ENCODE data around the gene OR2C1.

OR2C1 gene

GRCh38 chr16:3356118-3356517 is 429 bp downstream of the OR2C1 start:
- Histone ChIP-seq H3K36me3 (ENCODE audit: control insufficient read depth, insufficient read depth, low read length, severe bottlenecking) (no peaks in the 10 kb centered on the region), H3K27me3 (replicated peaks; ENCODE audit: control insufficient read depth, insufficient read depth, low read length) (peaks cover 3% of the 10 kb centered on the region), H3K4me3 (ENCODE audit: low read length) (no peak overlapping the region), H3K4me1 (ENCODE audit: control insufficient read depth, insufficient read depth, low read length) (no peaks in the 10 kb centered on the region), H3K9me3 (ENCODE audit: control insufficient read depth, low read length) (peaks cover 4% of the 10 kb centered on the region), H3K9ac (ENCODE audit: low read length) (no peak overlapping the region)
- DNase-seq (ENCODE audit: low read depth), result no peak

- no peaks in the 10 kb centered on the region for H3K4me1 ChIP-seq (ENCODE audit: control insufficient read depth, insufficient read depth, low read length)
- no peak for DNase-seq (ENCODE audit: low read depth)
- no peaks in the 10 kb centered on the region for H3K36me3 ChIP-seq (ENCODE audit: control insufficient read depth, insufficient read depth, low read length, severe bottlenecking)
- H3K27me3 ChIP-seq (replicated peaks; ENCODE audit: control insufficient read depth, insufficient read depth, low read length), result peaks cover 3% of the 10 kb centered on the region
- H3K9ac ChIP-seq (ENCODE audit: low read length), result no peak overlapping the region
- no peak overlapping the region for H3K4me3 ChIP-seq (ENCODE audit: low read length)
- peaks cover 4% of the 10 kb centered on the region for H3K9me3 ChIP-seq (ENCODE audit: control insufficient read depth, low read length)
Measured at GRCh38 chr16:3358871-3359270, 3.2 kb downstream of the OR2C1 start.

- Histone ChIP-seq H3K27me3 (replicated peaks; ENCODE audit: control insufficient read depth, insufficient read depth, low read length) (peaks cover 3% of the 10 kb centered on the region), H3K9me3 (ENCODE audit: control insufficient read depth, low read length) (peaks cover 4% of the 10 kb centered on the region), H3K4me3 (ENCODE audit: low read length) (no peak overlapping the region), H3K9ac (ENCODE audit: low read length) (no peak overlapping the region), H3K36me3 (ENCODE audit: control insufficient read depth, insufficient read depth, low read length, severe bottlenecking) (no peaks in the 10 kb centered on the region), H3K4me1 (ENCODE audit: control insufficient read depth, insufficient read depth, low read length) (no peaks in the 10 kb centered on the region)
- no peak for DNase-seq (ENCODE audit: low read depth)
Measured at GRCh38 chr16:3362931-3363330, 7.2 kb downstream of the OR2C1 start.

- no peak overlapping the region for H3K4me3 ChIP-seq (ENCODE audit: low read length)
- DNase-seq (ENCODE audit: low read depth), result no peak
- peaks cover 4% of the 10 kb centered on the region for H3K9me3 ChIP-seq (ENCODE audit: control insufficient read depth, low read length)
- H3K9ac ChIP-seq (ENCODE audit: low read length), result no peak overlapping the region
- no peaks in the 10 kb centered on the region for H3K36me3 ChIP-seq (ENCODE audit: control insufficient read depth, insufficient read depth, low read length, severe bottlenecking)
- H3K4me1 ChIP-seq (ENCODE audit: control insufficient read depth, insufficient read depth, low read length), result no peaks in the 10 kb centered on the region
- peaks cover 3% of the 10 kb centered on the region for H3K27me3 ChIP-seq (replicated peaks; ENCODE audit: control insufficient read depth, insufficient read depth, low read length)
Measured at GRCh38 chr16:3363793-3364192, 8.1 kb downstream of the OR2C1 start.

GRCh38 chr16:3364774-3365427 is 9.2 kb downstream of the OR2C1 start:
- H3K4me3 ChIP-seq (ENCODE audit: low read length), result peak overlapping the region; percentile 91
- DNase-seq (ENCODE audit: low read depth), result peak; percentile 98
- peaks cover 4% of the 10 kb centered on the region for H3K9me3 ChIP-seq (ENCODE audit: control insufficient read depth, low read length)

GRCh38 chr16:3369073-3369472 is 13.4 kb downstream of the OR2C1 start:
- Histone ChIP-seq H3K27me3 (replicated peaks; ENCODE audit: control insufficient read depth, insufficient read depth, low read length) (no peaks in the 10 kb centered on the region), H3K4me3 (ENCODE audit: low read length) (no peak overlapping the region), H3K4me1 (ENCODE audit: control insufficient read depth, insufficient read depth, low read length) (no peaks in the 10 kb centered on the region), H3K9ac (ENCODE audit: low read length) (no peak overlapping the region), H3K36me3 (ENCODE audit: control insufficient read depth, insufficient read depth, low read length, severe bottlenecking) (no peaks in the 10 kb centered on the region), H3K9me3 (ENCODE audit: control insufficient read depth, low read length) (no peaks in the 10 kb centered on the region)
- no peak for DNase-seq (ENCODE audit: low read depth)

More at GRCh38 chr16:3364774-3365427, 9.2 kb downstream of the OR2C1 start:
- Histone ChIP-seq H3K36me3 (ENCODE audit: control insufficient read depth, insufficient read depth, low read length, severe bottlenecking) (no peaks in the 10 kb centered on the region), H3K4me1 (ENCODE audit: control insufficient read depth, insufficient read depth, low read length) (no peaks in the 10 kb centered on the region), H3K27me3 (replicated peaks; ENCODE audit: control insufficient read depth, insufficient read depth, low read length) (peaks cover 3% of the 10 kb centered on the region), H3K9ac (ENCODE audit: low read length) (peak overlapping the region; percentile 93)

GRCh38 chr16:3375680-3376079 is 20.0 kb downstream of the OR2C1 start:
- H3K27me3 ChIP-seq (replicated peaks; ENCODE audit: control insufficient read depth, insufficient read depth, low read length), result no peaks in the 10 kb centered on the region
- peaks cover 42% of the 10 kb centered on the region for H3K9me3 ChIP-seq (ENCODE audit: control insufficient read depth, low read length)
- no peak overlapping the region for H3K9ac ChIP-seq (ENCODE audit: low read length)
- no peaks in the 10 kb centered on the region for H3K4me1 ChIP-seq (ENCODE audit: control insufficient read depth, insufficient read depth, low read length)
- DNase-seq (ENCODE audit: low read depth), result no peak
- H3K4me3 ChIP-seq (ENCODE audit: low read length), result no peak overlapping the region
- H3K36me3 ChIP-seq (ENCODE audit: control insufficient read depth, insufficient read depth, low read length, severe bottlenecking), result peaks cover 12% of the 10 kb centered on the region

GRCh38 chr16:3377917-3378316 is 22.2 kb downstream of the OR2C1 start:
- peaks cover 64% of the 10 kb centered on the region for H3K9me3 ChIP-seq (ENCODE audit: control insufficient read depth, low read length)
- H3K9ac ChIP-seq (ENCODE audit: low read length), result no peak overlapping the region
- no peaks in the 10 kb centered on the region for H3K4me1 ChIP-seq (ENCODE audit: control insufficient read depth, insufficient read depth, low read length)
- no peak overlapping the region for H3K4me3 ChIP-seq (ENCODE audit: low read length)
- no peak for DNase-seq (ENCODE audit: low read depth)
- H3K36me3 ChIP-seq (ENCODE audit: control insufficient read depth, insufficient read depth, low read length, severe bottlenecking), result peaks cover 34% of the 10 kb centered on the region
- no peaks in the 10 kb centered on the region for H3K27me3 ChIP-seq (replicated peaks; ENCODE audit: control insufficient read depth, insufficient read depth, low read length)

GRCh38 chr16:3383045-3383448 is 27.4 kb downstream of the OR2C1 start:
- Histone ChIP-seq H3K9me3 (ENCODE audit: control insufficient read depth, low read length) (peaks cover 85% of the 10 kb centered on the region), H3K4me3 (ENCODE audit: low read length) (peak overlapping the region; percentile 79), H3K4me1 (ENCODE audit: control insufficient read depth, insufficient read depth, low read length) (no peaks in the 10 kb centered on the region), H3K27me3 (replicated peaks; ENCODE audit: control insufficient read depth, insufficient read depth, low read length) (no peaks in the 10 kb centered on the region), H3K36me3 (ENCODE audit: control insufficient read depth, insufficient read depth, low read length, severe bottlenecking) (peaks cover 66% of the 10 kb centered on the region), H3K9ac (ENCODE audit: low read length) (no peak overlapping the region)
- no peak for DNase-seq (ENCODE audit: low read depth)

GRCh38 chr16:3388325-3388724 is 32.6 kb downstream of the OR2C1 start:
- H3K36me3 ChIP-seq (ENCODE audit: control insufficient read depth, insufficient read depth, low read length, severe bottlenecking), result peaks cover 69% of the 10 kb centered on the region
- no peaks in the 10 kb centered on the region for H3K27me3 ChIP-seq (replicated peaks; ENCODE audit: control insufficient read depth, insufficient read depth, low read length)
- H3K4me1 ChIP-seq (ENCODE audit: control insufficient read depth, insufficient read depth, low read length), result no peaks in the 10 kb centered on the region
- DNase-seq (ENCODE audit: low read depth), result no peak
- no peak overlapping the region for H3K9ac ChIP-seq (ENCODE audit: low read length)
- no peak overlapping the region for H3K4me3 ChIP-seq (ENCODE audit: low read length)
- peaks cover 61% of the 10 kb centered on the region for H3K9me3 ChIP-seq (ENCODE audit: control insufficient read depth, low read length)

- no peak for DNase-seq (ENCODE audit: low read depth)
- Histone ChIP-seq H3K4me3 (ENCODE audit: low read length) (no peak overlapping the region), H3K9ac (ENCODE audit: low read length) (no peak overlapping the region), H3K36me3 (ENCODE audit: control insufficient read depth, insufficient read depth, low read length, severe bottlenecking) (peaks cover 69% of the 10 kb centered on the region), H3K9me3 (ENCODE audit: control insufficient read depth, low read length) (peaks cover 46% of the 10 kb centered on the region), H3K27me3 (replicated peaks; ENCODE audit: control insufficient read depth, insufficient read depth, low read length) (no peaks in the 10 kb centered on the region), H3K4me1 (ENCODE audit: control insufficient read depth, insufficient read depth, low read length) (no peaks in the 10 kb centered on the region)
Measured at GRCh38 chr16:3389663-3390338, 34.1 kb downstream of the OR2C1 start.

All from adipocyte (in vitro differentiated cells).